IPS-NIHi11 (cell line): ENCODE measurements around the gene EFNB1.

Source experiments
- DNase-seq: peaks from one replicate; pipeline ENCODE4 v3.0.0; 2012; ENCODE audit warnings: mixed read lengths, low spot score

Gene EFNB1

GRCh38 chrX:68844581-68844980, 15.8 kb downstream of the EFNB1 start:
- DNase-seq = no peak

GRCh38 chrX:68846536-68846935, 17.7 kb downstream of the EFNB1 start:
- peak; percentile 74 for DNase-seq

- DNase-seq = no peak
Measured at GRCh38 chrX:68847172-68847571, 18.4 kb downstream of the EFNB1 start.

GRCh38 chrX:68848189-68848940, 19.5 kb downstream of the EFNB1 start:
- no peak for DNase-seq

GRCh38 chrX:68851082-68851481, 22.3 kb downstream of the EFNB1 start:
- no peak for DNase-seq

- no peak for DNase-seq
Measured at GRCh38 chrX:68852046-68852445, 23.2 kb downstream of the EFNB1 start.

- DNase-seq = peak; percentile 30
Measured at GRCh38 chrX:68853665-68854251, 24.9 kb downstream of the EFNB1 start.

- DNase-seq = no peak
Measured at GRCh38 chrX:68865300-68865699, 36.5 kb downstream of the EFNB1 start.

GRCh38 chrX:68865926-68866325, 37.1 kb downstream of the EFNB1 start:
- no peak for DNase-seq

GRCh38 chrX:68867458-68868112, 38.8 kb downstream of the EFNB1 start:
- no peak for DNase-seq

- DNase-seq = no peak
Measured at GRCh38 chrX:68868316-68868715, 39.5 kb downstream of the EFNB1 start.

GRCh38 chrX:68868902-68869800, 40.3 kb downstream of the EFNB1 start:
- DNase-seq = no peak

- DNase-seq = no peak
Measured at GRCh38 chrX:68870357-68870756, 41.5 kb downstream of the EFNB1 start.

GRCh38 chrX:68872171-68872570, 43.4 kb downstream of the EFNB1 start:
- DNase-seq = no peak

GRCh38 chrX:68874076-68874475, 45.3 kb downstream of the EFNB1 start:
- no peak for DNase-seq

GRCh38 chrX:68876731-68877130, 47.9 kb downstream of the EFNB1 start:
- no peak for DNase-seq

GRCh38 chrX:68877606-68878005, 48.8 kb downstream of the EFNB1 start:
- DNase-seq = no peak

- DNase-seq = no peak
Measured at GRCh38 chrX:68878977-68879645, 50.3 kb downstream of the EFNB1 start.

GRCh38 chrX:68880846-68881552, 52.2 kb downstream of the EFNB1 start:
- peak; percentile 59 for DNase-seq

- DNase-seq = no peak
Measured at GRCh38 chrX:68881911-68882310, 53.1 kb downstream of the EFNB1 start.

- DNase-seq = no peak
Measured at GRCh38 chrX:68883800-68884199, 55.0 kb downstream of the EFNB1 start.
